SKM-1 (cell line): ENCODE results near the gene PSMD13.

Experiments
- DNase-seq: peaks from one replicate; lab custom pipeline; 2025; ENCODE audit not compliant: unreplicated experiment; lab: John Stamatoyannopoulos, UW

The PSMD13 gene

GRCh38 chr11:203945-204586, 32.7 kb upstream of the PSMD13 start:
- DNase-seq: no peak

GRCh38 chr11:204587-205109, 32.1 kb upstream of the PSMD13 start:
- no peak for DNase-seq

- no peak for DNase-seq
These were observed 31.4 kb upstream of the PSMD13 start for GRCh38 chr11:205221-206001.

GRCh38 chr11:206002-206384, 30.8 kb upstream of the PSMD13 start:
- no peak for DNase-seq

- no peak for DNase-seq
These were observed 30.1 kb upstream of the PSMD13 start for GRCh38 chr11:206526-207207.

- DNase-seq: peak; percentile 89
These were observed 29.4 kb upstream of the PSMD13 start, which contains the start of the genes BET1L and RIC8A for GRCh38 chr11:207208-207862. Gene BET1L, minus strand, starts transcription at chr11:207399. Its CDS starts 78 bp downstream, at chr11:207321. Gene RIC8A, plus strand, starts transcription at chr11:207708. Its CDS starts 1,147 bp downstream, at chr11:208855.

GRCh38 chr11:207863-208180, 29.0 kb upstream of the PSMD13 start:
- no peak for DNase-seq

- peak; percentile 13 for DNase-seq
These were observed 28.4 kb upstream of the PSMD13 start for GRCh38 chr11:208181-208916.

- no peak for DNase-seq
These were observed 27.9 kb upstream of the PSMD13 start for GRCh38 chr11:208917-209260.

- DNase-seq: no peak
These were observed 27.3 kb upstream of the PSMD13 start for GRCh38 chr11:209275-210121.

- DNase-seq: no peak
These were observed 26.5 kb upstream of the PSMD13 start for GRCh38 chr11:210122-210802.

GRCh38 chr11:210803-211180, 26.0 kb upstream of the PSMD13 start:
- no peak for DNase-seq

- no peak for DNase-seq
These were observed 25.5 kb upstream of the PSMD13 start for GRCh38 chr11:211295-211694.

- no peak for DNase-seq
These were observed 25.0 kb upstream of the PSMD13 start for GRCh38 chr11:211741-212140.

GRCh38 chr11:212150-213100, 24.4 kb upstream of the PSMD13 start:
- no peak for DNase-seq

- no peak for DNase-seq
These were observed 23.7 kb upstream of the PSMD13 start for GRCh38 chr11:213111-213510.

GRCh38 chr11:214083-214482, 22.7 kb upstream of the PSMD13 start:
- no peak for DNase-seq

- no peak for DNase-seq
These were observed 21.2 kb upstream of the PSMD13 start for GRCh38 chr11:215581-216037.
